Stomach smooth muscle (tissue), 2 donors: ENCODE measurements around the gene TRAF1.
"Not testable (repeated sequence)": the region's sequence is repeated elsewhere in the genome, so short reads cannot be mapped to it uniquely, and the experiment has no call there.

Experiments
- H3K27ac ChIP-seq: one replicate; pipeline ENCODE4 v1.7.0; 2013; ENCODE audit warnings: mild to moderate bottlenecking, low read length, inconsistent platforms
- H3K27me3 ChIP-seq, 2 donors: one replicate each; pipeline ENCODE4 v1.7.0; 2013; ENCODE audit warnings: low read length in 2 of 2; ENCODE audit not compliant: insufficient read depth in 2 of 2, control insufficient read depth in 1 of 2
- H3K36me3 ChIP-seq, 2 donors: one replicate each; pipeline ENCODE4 v1.7.0; 2013; ENCODE audit warnings: low read length in 2 of 2; ENCODE audit not compliant: control insufficient read depth in 2 of 2, insufficient read depth in 2 of 2
- H3K4me1 ChIP-seq: one replicate; pipeline ENCODE4 v1.7.0; 2013; ENCODE audit warnings: low read length; ENCODE audit not compliant: control insufficient read depth, insufficient read depth
- H3K4me3 ChIP-seq, 2 donors: one replicate each; pipeline ENCODE4 v1.7.0; 2013; ENCODE audit warnings: low read length in 2 of 2
- H3K9ac ChIP-seq, 2 donors: one replicate each; pipeline ENCODE4 v1.7.0; 2013; ENCODE audit warnings: low read length in 2 of 2, mild to moderate bottlenecking in 1 of 2
- H3K9me3 ChIP-seq, 2 donors: one replicate each; pipeline ENCODE4 v1.7.0; 2013; ENCODE audit warnings: low read length in 2 of 2; ENCODE audit not compliant: control insufficient read depth in 2 of 2
- donor health status: healthy.
- donor health status: Pancreatic carcinoma.

The TRAF1 gene

GRCh38 chr9:120926397-120926928 is at the start of gene TRAF1:
TSS of gene TRAF1 (minus strand) at chr9:120926796. CDS start at chr9:120926075, 721 bp downstream.
- Histone ChIP-seq H3K9ac (peak within 1 kb of the TSS in 1 of 2 donors; percentile 76), H3K36me3 (peaks cover 0 to 5% of the 10 kb centered on the region in 2 donors), H3K9me3 (no peaks in the 10 kb centered on the region), H3K27me3 (no peaks in the 10 kb centered on the region), H3K4me1 (peaks cover 40% of the 10 kb centered on the region), H3K4me3 (peak within 1 kb of the TSS in 1 of 2 donors; percentile 81), H3K27ac (peak within 1 kb of the TSS; percentile 88)

GRCh38 chr9:120974921-120975320 is 48.3 kb upstream of the TRAF1 start:
- Histone ChIP-seq H3K9me3 (no peaks in the 10 kb centered on the region), H3K27me3 (no peaks in the 10 kb centered on the region), H3K36me3 (peaks cover 0 to 2% of the 10 kb centered on the region in 2 donors), H3K9ac (no peak overlapping the region), H3K4me1 (no peaks in the 10 kb centered on the region), H3K27ac (no peak overlapping the region), H3K4me3 (no peak overlapping the region)

- Histone ChIP-seq H3K9me3 (no peaks in the 10 kb centered on the region), H3K27ac (no peak overlapping the region)
These were observed 47.6 kb upstream of the TRAF1 start for GRCh38 chr9:120974181-120974580.

GRCh38 chr9:120971938-120972337 is 45.3 kb upstream of the TRAF1 start:
- Histone ChIP-seq H3K27ac (no peak overlapping the region), H3K9me3 (no peaks in the 10 kb centered on the region), H3K4me1 (no peaks in the 10 kb centered on the region), H3K4me3 (no peak overlapping the region), H3K36me3 (no peaks in the 10 kb centered on the region), H3K27me3 (no peaks in the 10 kb centered on the region), H3K9ac (no peak overlapping the region)

More at GRCh38 chr9:120974181-120974580, 47.6 kb upstream of the TRAF1 start:
- H3K36me3 ChIP-seq, result no peaks in the 10 kb centered on the region
- H3K4me1 ChIP-seq, result no peaks in the 10 kb centered on the region
- H3K27me3 ChIP-seq, result no peaks in the 10 kb centered on the region
- H3K4me3 ChIP-seq, result no peak overlapping the region
- H3K9ac ChIP-seq, result no peak overlapping the region

- H3K27ac ChIP-seq, result not testable (repeated sequence)
These were observed 44.9 kb upstream of the TRAF1 start for GRCh38 chr9:120971471-120971870.

GRCh38 chr9:120970244-120970643 is 43.6 kb upstream of the TRAF1 start:
- Histone ChIP-seq H3K4me3 (no peak overlapping the region), H3K36me3 (no peaks in the 10 kb centered on the region), H3K27me3 (no peaks in the 10 kb centered on the region)

More at GRCh38 chr9:120971471-120971870, 44.9 kb upstream of the TRAF1 start:
- not testable (repeated sequence) for H3K9me3 ChIP-seq, H3K9ac ChIP-seq, H3K36me3 ChIP-seq, H3K27me3 ChIP-seq, H3K4me1 ChIP-seq, H3K4me3 ChIP-seq

GRCh38 chr9:120966013-120966369 is 39.4 kb upstream of the TRAF1 start:
- H3K9me3 ChIP-seq, result no peaks in the 10 kb centered on the region
- no peak overlapping the region for H3K9ac ChIP-seq
- no peak overlapping the region for H3K4me3 ChIP-seq
- H3K27ac ChIP-seq, result peak overlapping the region; percentile 60
- no peaks in the 10 kb centered on the region for H3K4me1 ChIP-seq
- no peaks in the 10 kb centered on the region for H3K27me3 ChIP-seq
- H3K36me3 ChIP-seq, result peaks cover 0 to 3% of the 10 kb centered on the region in 2 donors

More at GRCh38 chr9:120970244-120970643, 43.6 kb upstream of the TRAF1 start:
- H3K9me3 ChIP-seq, result no peaks in the 10 kb centered on the region
- H3K4me1 ChIP-seq, result no peaks in the 10 kb centered on the region
- H3K9ac ChIP-seq, result no peak overlapping the region
- no peak overlapping the region for H3K27ac ChIP-seq

GRCh38 chr9:120965344-120966012 is 38.9 kb upstream of the TRAF1 start:
- H3K4me3 ChIP-seq, result no peak overlapping the region
- peak overlapping the region; percentile 60 for H3K27ac ChIP-seq
- H3K27me3 ChIP-seq, result no peaks in the 10 kb centered on the region
- H3K4me1 ChIP-seq, result no peaks in the 10 kb centered on the region
- peaks cover 0 to 3% of the 10 kb centered on the region in 2 donors for H3K36me3 ChIP-seq
- H3K9ac ChIP-seq, result no peak overlapping the region
- no peaks in the 10 kb centered on the region for H3K9me3 ChIP-seq

GRCh38 chr9:120961936-120962335 is 35.3 kb upstream of the TRAF1 start:
- Histone ChIP-seq H3K4me1 (no peaks in the 10 kb centered on the region), H3K27me3 (no peaks in the 10 kb centered on the region), H3K9ac (no peak overlapping the region), H3K27ac (no peak overlapping the region), H3K9me3 (no peaks in the 10 kb centered on the region), H3K4me3 (no peak overlapping the region), H3K36me3 (peaks cover 0 to 3% of the 10 kb centered on the region in 2 donors)

GRCh38 chr9:120960001-120960400 is 33.4 kb upstream of the TRAF1 start:
- Histone ChIP-seq H3K9me3 (no peaks in the 10 kb centered on the region), H3K4me1 (no peaks in the 10 kb centered on the region), H3K27ac (no peak overlapping the region), H3K27me3 (no peaks in the 10 kb centered on the region), H3K36me3 (peaks cover 0 to 3% of the 10 kb centered on the region in 2 donors), H3K4me3 (no peak overlapping the region), H3K9ac (no peak overlapping the region)

- Histone ChIP-seq H3K9ac (no peak overlapping the region), H3K36me3 (no peaks in the 10 kb centered on the region), H3K4me3 (no peak overlapping the region), H3K27ac (no peak overlapping the region), H3K27me3 (no peaks in the 10 kb centered on the region), H3K4me1 (no peaks in the 10 kb centered on the region), H3K9me3 (no peaks in the 10 kb centered on the region)
These were observed 30.3 kb upstream of the TRAF1 start for GRCh38 chr9:120956862-120957261.
